Measurements from ENCODE around the gene FTSJ1. TPM values are rescaled to one million over a fixed set of nuclear protein-coding genes. Genes with fewer than 3 reads are reported as not detected.
"Not testable (repeated sequence)": the region's sequence is repeated elsewhere in the genome, so short reads cannot be mapped to it uniquely, and the experiment has no call there.

FTSJ1 gene
- total RNA-seq, 1 donor from 2014 or later, result 66.1 TPM

GRCh38 chrX:48520976-48521352 is 45.0 kb downstream of the FTSJ1 start:
- intact Hi-C loops (cut with micrococcal nuclease), result loop anchor here (1.0 kb wide), 5 partner anchors 13 to 748 kb away; partner anchors contain the start of genes FTSJ1, PORCN, PPP1R3F and RBM3

- intact Hi-C loops (cut with micrococcal nuclease), result loop anchor here (1.0 kb wide), 5 partner anchors 13 to 748 kb away; partner anchors contain the start of genes FTSJ1, PORCN, PPP1R3F and RBM3
Observed at GRCh38 chrX:48521353-48522243, 45.6 kb downstream of the FTSJ1 start, which contains the start of gene EBP. Gene EBP, plus strand, starts transcription at chrX:48521808. Its CDS starts 1,964 bp downstream, at chrX:48523772.

- intact Hi-C loops (cut with micrococcal nuclease), result no loop called here
Observed at GRCh38 chrX:48522291-48522690, 46.3 kb downstream of the FTSJ1 start.

- intact Hi-C loops (cut with micrococcal nuclease), result no loop called here
Observed at GRCh38 chrX:48523682-48524081, 47.7 kb downstream of the FTSJ1 start.

GRCh38 chrX:48525853-48526252 is 49.9 kb downstream of the FTSJ1 start:
- intact Hi-C loops (cut with micrococcal nuclease), result not testable (repeated sequence)

GRCh38 chrX:48530736-48531135 is 54.7 kb downstream of the FTSJ1 start:
- intact Hi-C loops (cut with micrococcal nuclease), result no loop called here

GRCh38 chrX:48531358-48531959 is 55.5 kb downstream of the FTSJ1 start:
- intact Hi-C loops (cut with micrococcal nuclease), result no loop called here

- intact Hi-C loops (cut with micrococcal nuclease), result no loop called here
Observed at GRCh38 chrX:48532161-48532560, 56.2 kb downstream of the FTSJ1 start.

- intact Hi-C loops (cut with micrococcal nuclease), result no loop called here
Observed at GRCh38 chrX:48533165-48533564, 57.2 kb downstream of the FTSJ1 start.

Other genes starting within 250 kb of the FTSJ1 start
- not detected in 2 replicates for gene SSX1, start 220.8 kb upstream of the FTSJ1 start, total RNA-seq
- not detected in 2 replicates for gene SSX3, start 119.5 kb upstream of the FTSJ1 start, total RNA-seq
- gene SSX4, start 92.7 kb upstream of the FTSJ1 start, total RNA-seq, result not detected in 2 replicates
- gene SSX4B, start 64.2 kb upstream of the FTSJ1 start, total RNA-seq, result not detected in 2 replicates
- 86.3 and 96.8 TPM in 2 replicates for gene SLC38A5, start 5.9 kb upstream of the FTSJ1 start, total RNA-seq
- gene PORCN, start 32.8 kb downstream of the FTSJ1 start, total RNA-seq, result 14.1 and 14.8 TPM in 2 replicates
- 305 and 310 TPM in 2 replicates for gene EBP, start 45.6 kb downstream of the FTSJ1 start, total RNA-seq
- 16.9 and 17.9 TPM in 2 replicates for gene TBC1D25, start 63.5 kb downstream of the FTSJ1 start, total RNA-seq
- gene RBM3, start 98.3 kb downstream of the FTSJ1 start, total RNA-seq, result 378 and 389 TPM in 2 replicates
- gene WDR13, start 121.3 kb downstream of the FTSJ1 start, total RNA-seq, result 45.3 and 45.5 TPM in 2 replicates
- 155 and 160 TPM in 2 replicates for gene WAS, start 207.6 kb downstream of the FTSJ1 start, total RNA-seq
- 27.5 and 29.3 TPM in 2 replicates for gene SUV39H1, start 220.5 kb downstream of the FTSJ1 start, total RNA-seq